PFSK-1 (cell line): ENCODE measurements around the gene SSH3.

Experiments used
- FOXP2 ChIP-seq: optimal IDR thresholded peaks from 2 replicates; pipeline ENCODE3; 2011; ENCODE audit warnings: borderline replicate concordance, control low read depth, inconsistent platforms; ENCODE audit not compliant: insufficient read depth; ENCODE audit errors: extremely low read length, extremely low read depth
- POLR2AphosphoS5 ChIP-seq: IDR thresholded peaks from 2 replicates; pipeline ENCODE4 v1.6.1; 2012; ENCODE audit warnings: low read depth, mild to moderate bottlenecking, control low read depth, low read length, moderate library complexity
- SIN3A ChIP-seq: IDR thresholded peaks from 2 replicates; pipeline ENCODE4 v1.6.1; 2012; ENCODE audit warnings: mild to moderate bottlenecking, low read length, moderate library complexity, borderline replicate concordance; ENCODE audit not compliant: insufficient read depth
- TAF1 ChIP-seq: IDR thresholded peaks from 2 replicates; pipeline ENCODE4 v1.6.1; 2012; ENCODE audit warnings: low read length, control low read depth, borderline replicate concordance; ENCODE audit not compliant: insufficient read depth
- TF ChIP-seq, protein P1 (sequence below), 2 experiments: IDR thresholded peaks; 2 replicates each; pipeline versions ENCODE4 v1.6.1 to v1.8.0; 2011 to 2012; ENCODE audit warnings: low read depth in 2 of 2, low read length in 2 of 2, control low read depth in 1 of 2, inconsistent platforms in 1 of 2, mild to moderate bottlenecking in 1 of 2, moderate library complexity in 1 of 2; ENCODE audit not compliant: insufficient read depth in 1 of 2

The SSH3 gene

GRCh38 chr11:67261946-67262681, 41.2 kb upstream of the SSH3 start:
- TF ChIP-seq TAF1 (no peak), POLR2AphosphoS5 (no peak), FOXP2 (no peak)

DNA sequence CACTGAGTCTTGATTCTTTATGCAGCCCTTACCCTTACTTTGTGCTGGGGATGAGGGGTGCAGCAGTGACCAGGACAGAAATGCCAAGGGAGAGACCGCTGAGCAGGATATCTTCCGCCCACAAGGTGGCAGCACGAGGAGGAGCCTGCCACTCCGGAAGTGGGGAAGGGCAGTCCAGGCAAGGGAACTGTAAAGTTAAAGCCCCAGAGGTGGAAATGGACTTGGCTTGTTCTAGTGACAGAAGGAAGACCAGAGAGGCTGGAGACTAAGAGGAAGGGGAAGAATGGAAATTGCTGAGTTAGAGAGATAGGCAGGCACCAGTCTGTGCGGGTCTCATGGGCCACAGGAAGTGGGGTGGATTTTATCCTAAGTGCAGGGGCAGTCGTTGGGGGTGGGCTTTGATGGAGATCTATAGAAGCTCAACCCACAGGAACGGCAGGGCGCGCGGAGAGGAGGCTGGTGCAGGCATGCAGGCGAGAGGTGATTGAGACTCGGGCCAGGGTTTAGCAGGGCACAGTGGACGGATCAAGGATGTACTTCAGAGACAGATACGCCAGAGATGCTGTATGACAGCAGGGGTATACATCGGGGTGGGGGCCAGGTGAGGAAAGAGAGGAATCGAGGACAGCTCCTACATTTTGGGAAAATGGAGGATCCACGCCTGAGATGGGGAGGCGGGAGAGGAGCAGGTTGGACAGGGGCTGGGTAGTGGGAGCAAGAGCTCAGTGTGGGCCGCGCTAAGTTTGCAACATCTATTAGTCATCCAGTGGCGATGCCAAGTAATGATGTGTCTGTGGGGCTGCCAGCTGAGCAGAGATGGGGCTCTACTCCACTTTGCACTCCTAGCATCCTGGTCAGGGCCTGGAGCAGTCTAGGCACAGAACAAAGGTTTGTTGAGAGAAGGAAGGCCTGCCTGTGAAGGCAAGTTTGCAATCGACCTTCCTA, 40.3 kb upstream of the SSH3 start:
- TF ChIP-seq POLR2AphosphoS5: no peak
- 0 out of 2 replicates have a peak, but pooled peaks have one; percentile 25 for TF ChIP-seq TAF1
- no peak for TF ChIP-seq SIN3A
- TF ChIP-seq, protein P1, sequence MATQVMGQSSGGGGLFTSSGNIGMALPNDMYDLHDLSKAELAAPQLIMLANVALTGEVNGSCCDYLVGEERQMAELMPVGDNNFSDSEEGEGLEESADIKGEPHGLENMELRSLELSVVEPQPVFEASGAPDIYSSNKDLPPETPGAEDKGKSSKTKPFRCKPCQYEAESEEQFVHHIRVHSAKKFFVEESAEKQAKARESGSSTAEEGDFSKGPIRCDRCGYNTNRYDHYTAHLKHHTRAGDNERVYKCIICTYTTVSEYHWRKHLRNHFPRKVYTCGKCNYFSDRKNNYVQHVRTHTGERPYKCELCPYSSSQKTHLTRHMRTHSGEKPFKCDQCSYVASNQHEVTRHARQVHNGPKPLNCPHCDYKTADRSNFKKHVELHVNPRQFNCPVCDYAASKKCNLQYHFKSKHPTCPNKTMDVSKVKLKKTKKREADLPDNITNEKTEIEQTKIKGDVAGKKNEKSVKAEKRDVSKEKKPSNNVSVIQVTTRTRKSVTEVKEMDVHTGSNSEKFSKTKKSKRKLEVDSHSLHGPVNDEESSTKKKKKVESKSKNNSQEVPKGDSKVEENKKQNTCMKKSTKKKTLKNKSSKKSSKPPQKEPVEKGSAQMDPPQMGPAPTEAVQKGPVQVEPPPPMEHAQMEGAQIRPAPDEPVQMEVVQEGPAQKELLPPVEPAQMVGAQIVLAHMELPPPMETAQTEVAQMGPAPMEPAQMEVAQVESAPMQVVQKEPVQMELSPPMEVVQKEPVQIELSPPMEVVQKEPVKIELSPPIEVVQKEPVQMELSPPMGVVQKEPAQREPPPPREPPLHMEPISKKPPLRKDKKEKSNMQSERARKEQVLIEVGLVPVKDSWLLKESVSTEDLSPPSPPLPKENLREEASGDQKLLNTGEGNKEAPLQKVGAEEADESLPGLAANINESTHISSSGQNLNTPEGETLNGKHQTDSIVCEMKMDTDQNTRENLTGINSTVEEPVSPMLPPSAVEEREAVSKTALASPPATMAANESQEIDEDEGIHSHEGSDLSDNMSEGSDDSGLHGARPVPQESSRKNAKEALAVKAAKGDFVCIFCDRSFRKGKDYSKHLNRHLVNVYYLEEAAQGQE (IDR thresholded peaks at IDR 0.05; ENCODE audit: insufficient read depth in 1 of 2, low read depth in 2 of 2, low read length in 2 of 2): no peak
- peak; percentile 61 for TF ChIP-seq FOXP2

DNA sequence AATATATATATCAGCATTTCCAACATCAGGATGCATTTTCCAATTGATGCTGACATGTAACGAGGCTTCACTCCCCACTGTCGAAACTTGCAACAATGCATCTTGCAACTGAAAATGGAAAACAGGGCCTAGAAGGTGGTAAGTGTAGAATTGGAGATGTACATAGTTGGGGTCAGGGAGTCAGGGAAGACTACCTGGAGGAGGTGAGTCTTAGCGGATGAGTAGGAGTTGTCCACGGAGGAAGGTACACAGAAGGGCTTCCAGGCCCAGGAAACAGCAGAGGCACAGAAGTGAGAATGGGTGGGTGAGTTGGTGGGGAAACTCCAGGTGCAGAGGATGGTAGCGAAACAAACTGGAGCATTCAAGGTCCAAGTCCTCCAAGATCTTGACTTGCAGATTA, 39.1 kb upstream of the SSH3 start:
- TF ChIP-seq SIN3A (no peak), FOXP2 (no peak), TAF1 (no peak), POLR2AphosphoS5 (no peak)
- TF ChIP-seq, protein P1 (IDR thresholded peaks at IDR 0.05; ENCODE audit: insufficient read depth in 1 of 2, low read depth in 2 of 2, low read length in 2 of 2): no peak

GRCh38 chr11:67264877-67265632, 38.3 kb upstream of the SSH3 start:
- TF ChIP-seq SIN3A: no peak
- no peak for TF ChIP-seq POLR2AphosphoS5

GRCh38 chr11:67265633-67266448, 37.5 kb upstream of the SSH3 start:
- TF ChIP-seq FOXP2: peak; percentile 68
- TF ChIP-seq SIN3A: no peak
- no peak for TF ChIP-seq POLR2AphosphoS5
- TF ChIP-seq TAF1: no peak
- TF ChIP-seq, protein P1 (IDR thresholded peaks at IDR 0.05; ENCODE audit: insufficient read depth in 1 of 2, low read depth in 2 of 2, low read length in 2 of 2): no peak
